ENCODE data around the gene RPS19BP1.
"Not testable (repeated sequence)": the region's sequence is repeated elsewhere in the genome, so short reads cannot be mapped to it uniquely, and the experiment has no call there.

The RPS19BP1 gene

GRCh38 chr22:39527481-39527961 lies 5.0 kb downstream of the RPS19BP1 start:
- DNase-seq: no peak

DNA sequence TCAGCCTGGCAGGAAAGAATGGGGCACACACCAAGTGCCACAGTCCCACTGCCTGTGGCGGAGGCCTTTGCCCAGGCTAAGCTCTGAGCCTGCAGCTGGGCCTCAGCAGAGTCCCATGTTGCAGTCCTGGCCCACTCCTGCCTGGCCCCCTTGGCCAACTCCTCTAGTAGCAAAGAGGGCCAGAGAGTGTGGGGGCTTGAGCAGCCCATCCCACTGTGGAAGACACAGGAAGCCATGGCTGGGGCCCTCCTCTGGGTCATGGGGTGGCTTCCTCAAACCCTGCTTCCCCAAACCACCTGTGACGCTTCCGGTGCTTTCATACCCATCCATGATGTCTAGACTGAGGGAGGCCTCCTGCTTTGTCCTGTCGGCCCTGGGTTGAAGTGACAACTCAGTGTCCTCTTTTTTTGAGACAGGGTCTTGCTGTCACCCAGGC lies 5.8 kb downstream of the RPS19BP1 start:
- DNase-seq: peak; percentile 62

- no peak for DNase-seq
These were observed 6.9 kb downstream of the RPS19BP1 start for GRCh38 chr22:39525658-39525975.

DNA sequence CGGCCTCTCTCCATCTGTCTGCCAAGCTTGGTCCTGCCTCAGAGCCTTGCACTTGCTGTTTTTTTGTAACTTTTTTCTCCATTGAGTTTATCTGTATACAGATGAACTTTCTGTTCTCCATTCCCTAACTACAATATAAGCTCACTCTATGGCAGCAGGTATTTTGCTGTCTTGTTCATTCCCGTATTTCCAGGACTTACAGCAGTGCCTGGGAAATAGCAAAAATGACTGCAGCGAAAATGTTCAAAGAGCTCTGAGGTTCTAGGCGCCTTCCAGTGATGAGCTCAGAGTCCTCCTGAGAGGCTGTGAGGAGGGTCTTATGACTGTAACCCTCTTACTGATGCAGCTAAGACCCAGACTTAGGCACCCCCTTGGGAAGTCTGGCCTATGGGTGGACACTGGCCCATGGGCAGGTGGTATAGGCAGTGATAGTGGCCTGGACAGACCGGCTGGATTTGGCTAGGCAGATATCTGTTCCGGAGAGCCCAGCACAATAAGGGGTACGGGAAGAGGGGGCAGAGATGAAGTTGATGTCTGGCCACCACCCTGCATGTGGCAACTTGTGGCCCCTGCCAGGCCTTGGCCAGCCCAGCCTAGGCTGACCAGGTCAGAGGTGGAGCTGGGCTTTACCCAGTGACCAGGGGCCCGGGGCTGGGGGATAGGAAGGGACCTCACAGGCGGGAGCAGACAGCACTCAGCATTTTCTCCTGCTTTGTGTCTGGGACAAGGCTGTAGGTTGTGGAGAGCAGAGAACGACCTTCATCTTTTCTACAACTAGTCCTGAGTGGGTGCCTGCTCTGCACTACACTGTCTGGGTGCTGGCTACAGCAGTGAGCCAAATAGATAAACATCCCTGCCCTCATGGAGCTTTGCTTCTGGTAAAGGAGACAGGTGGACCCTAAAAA lies 7.5 kb downstream of the RPS19BP1 start:
- DNase-seq: no peak

- no peak for DNase-seq
These were observed 8.3 kb downstream of the RPS19BP1 start for GRCh38 chr22:39524089-39524752.

- peak; percentile 64 for DNase-seq
These were observed 9.8 kb downstream of the RPS19BP1 start for GRCh38 chr22:39522567-39523300.

DNA sequence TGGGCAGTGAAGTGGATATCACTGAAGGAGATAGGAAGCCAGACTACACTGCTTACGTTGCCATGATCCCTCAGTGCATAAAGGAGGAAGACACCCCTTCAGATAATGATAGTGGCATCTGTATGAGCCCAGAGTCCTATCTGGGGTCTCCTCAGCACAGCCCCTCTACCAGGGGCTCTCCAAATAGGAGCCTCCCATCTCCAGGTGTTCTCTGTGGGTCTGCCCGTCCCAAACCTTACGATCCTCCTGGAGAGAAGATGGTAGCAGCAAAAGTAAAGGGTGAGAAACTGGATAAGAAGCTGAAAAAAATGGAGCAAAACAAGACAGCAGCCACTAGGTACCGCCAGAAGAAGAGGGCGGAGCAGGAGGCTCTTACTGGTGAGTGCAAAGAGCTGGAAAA lies 10.5 kb downstream of the RPS19BP1 start:
- not testable (repeated sequence) for DNase-seq

GRCh38 chr22:39521106-39521885 lies 11.3 kb downstream of the RPS19BP1 start:
- DNase-seq: not testable (repeated sequence)

GRCh38 chr22:39520226-39521105 lies 12.1 kb downstream of the RPS19BP1 start, which contains the start of gene ATF4:
Gene ATF4, plus strand, starts transcription at chr22:39520562. Its CDS starts 884 bp downstream, at chr22:39521446.
- DNase-seq: peak; percentile 91

GRCh38 chr22:39519681-39520225 lies 12.8 kb downstream of the RPS19BP1 start:
- peak; percentile 100 for DNase-seq

DNA sequence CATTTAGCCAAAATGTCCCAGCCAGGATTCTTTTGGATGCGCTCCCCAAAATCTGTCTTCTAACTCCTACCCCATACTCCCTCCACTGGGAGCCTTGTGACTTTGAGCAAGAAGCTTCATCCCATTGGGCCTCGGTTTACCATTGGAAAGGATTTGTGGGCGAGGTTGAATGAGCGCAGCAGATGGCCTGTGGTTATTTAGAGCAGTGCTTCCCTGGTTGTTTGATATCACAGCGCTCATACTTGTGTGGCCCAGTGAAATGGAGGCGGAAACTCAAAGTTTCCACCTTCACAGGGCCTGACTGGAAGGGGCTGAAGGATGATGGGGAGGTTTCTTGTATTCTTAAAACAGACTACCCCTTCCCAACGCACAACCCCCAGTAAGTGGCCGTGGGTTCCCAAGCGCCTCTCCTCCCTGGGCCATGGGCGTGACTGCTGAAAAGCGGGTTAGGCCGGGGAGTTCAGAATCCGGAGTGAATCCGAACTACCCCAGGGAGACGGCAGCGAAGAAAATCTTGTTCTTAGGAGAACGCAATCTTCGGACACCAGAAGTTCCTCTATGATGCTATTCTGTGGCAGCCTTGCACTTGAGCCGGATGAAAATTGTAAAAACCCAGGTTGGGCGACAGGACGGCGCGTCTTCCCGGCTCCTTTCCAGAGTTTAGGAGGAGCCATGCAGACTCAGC lies 13.4 kb downstream of the RPS19BP1 start:
- peak; percentile 72 for DNase-seq

DNA sequence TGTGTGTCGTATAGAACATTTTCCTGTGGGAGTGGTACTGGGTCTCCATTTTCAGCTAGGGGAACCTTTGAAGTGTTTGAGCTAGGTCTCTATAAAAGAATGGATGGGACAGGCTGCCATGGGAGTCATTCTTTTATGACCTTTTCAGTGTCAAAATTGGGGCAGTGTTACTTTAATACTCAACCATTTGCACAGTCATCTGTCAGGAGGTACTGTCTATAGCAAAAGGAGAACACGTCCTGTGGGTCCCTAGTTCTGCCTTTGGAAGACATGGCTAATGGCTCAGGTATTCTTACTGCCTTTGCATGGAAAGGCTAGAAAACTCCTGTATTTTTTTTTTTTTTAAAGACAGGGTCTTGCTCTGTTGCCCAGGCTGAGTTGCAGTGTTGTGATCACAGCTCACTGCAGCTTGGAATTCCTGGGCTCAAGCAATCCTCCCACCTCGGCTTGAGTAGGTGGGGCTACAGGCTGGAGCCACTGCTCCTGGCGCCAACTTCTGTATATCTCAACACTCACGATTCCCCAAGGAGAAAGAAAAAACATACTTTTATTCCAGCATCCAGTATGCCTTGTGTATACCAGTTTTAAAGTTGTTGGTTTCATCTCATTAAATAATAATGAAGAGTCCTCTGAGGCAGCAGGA lies 14.3 kb downstream of the RPS19BP1 start:
- no peak for DNase-seq

DNA sequence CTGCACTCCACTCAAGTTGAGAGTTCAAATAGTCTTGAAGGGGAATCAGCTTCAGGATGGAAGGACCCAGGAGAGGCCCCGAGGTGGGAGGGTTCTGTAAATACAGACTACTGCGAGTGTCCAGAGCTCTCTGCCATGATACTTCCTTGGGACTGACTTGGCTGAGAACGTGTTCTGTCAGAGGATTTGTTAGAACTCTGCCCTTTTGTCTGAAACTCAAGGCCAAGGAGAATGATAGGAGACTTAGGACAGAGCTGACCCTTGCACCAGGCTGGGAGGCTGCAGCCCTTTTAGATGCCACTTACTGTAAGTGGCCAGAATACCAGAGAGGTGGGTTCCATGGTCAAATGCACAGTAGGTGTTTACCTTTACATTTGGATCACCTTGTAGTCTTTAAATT lies 15.1 kb downstream of the RPS19BP1 start:
- DNase-seq: no peak

GRCh38 chr22:39515266-39516050 lies 17.1 kb downstream of the RPS19BP1 start:
- no peak for DNase-seq

- DNase-seq: peak; percentile 80
These were observed 18.1 kb downstream of the RPS19BP1 start for GRCh38 chr22:39514373-39514973.

- DNase-seq: no peak
These were observed 18.8 kb downstream of the RPS19BP1 start for GRCh38 chr22:39513791-39514190.

DNA sequence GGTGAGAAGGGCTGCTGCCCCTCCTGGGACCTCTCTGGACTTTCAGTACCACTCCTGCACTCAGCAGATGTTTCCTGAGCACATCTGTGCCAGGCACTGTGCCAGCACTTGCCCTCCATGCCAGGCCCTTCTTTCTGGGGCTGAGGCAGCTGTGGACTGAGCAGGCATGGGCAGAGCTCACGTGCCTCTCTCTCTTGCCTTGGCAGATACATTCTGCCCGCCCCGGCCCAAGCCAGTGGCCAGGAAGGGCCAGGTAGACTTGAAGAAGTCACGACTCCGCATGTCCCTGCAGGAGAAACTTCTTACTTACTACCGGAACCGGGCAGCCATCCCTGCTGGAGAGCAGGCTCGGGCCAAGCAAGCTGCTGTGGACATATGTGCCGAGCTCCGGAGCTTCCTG lies 20.5 kb downstream of the RPS19BP1 start:
- DNase-seq: no peak

GRCh38 chr22:39511226-39511625 lies 21.3 kb downstream of the RPS19BP1 start:
- DNase-seq: no peak
